HepG2 (cell line): ENCODE data around the gene TMEM63C. TPM values are rescaled to one million over a fixed set of nuclear protein-coding genes. Genes with fewer than 3 reads are reported as not detected.

Experiments used
- AFF4 ChIP-seq: sonication (generic); formaldehyde crosslinking; IDR thresholded peaks from 2 replicates; pipeline ENCODE4 v1.4.0; 2020; ENCODE audit warnings: missing genetic modification reagents
- AKAP8 ChIP-seq: sonication (generic); formaldehyde crosslinking; IDR thresholded peaks from 2 replicates; pipeline ENCODE4 v1.5.1; 2020; ENCODE audit warnings: mild to moderate bottlenecking, missing genetic modification reagents
- ATM ChIP-seq: fragments of 450-650 bp; IDR thresholded peaks from 2 replicates; pipeline ENCODE4 v1.7.1; 2017; ENCODE audit warnings: mild to moderate bottlenecking, borderline replicate concordance
- DMAP1 ChIP-seq: IDR thresholded peaks from 2 replicates; pipeline ENCODE4 v1.6.1; 2016
- ELF1 ChIP-seq: sonication (generic); formaldehyde crosslinking; IDR thresholded peaks from 2 replicates; pipeline ENCODE4 v1.4.0; 2020; ENCODE audit warnings: missing genetic modification reagents
- EP300 ChIP-seq, 3 experiments: sonication (generic) in 1 of 3; formaldehyde crosslinking in 1 of 3; IDR thresholded peaks; 2 replicates each; pipeline versions ENCODE4 v1.5.1 to v1.6.1; 2011 to 2020; ENCODE audit warnings: low read depth in 2 of 3, low read length in 2 of 3, borderline replicate concordance in 1 of 3, improper control_type of control experiment in 1 of 3, mild to moderate bottlenecking in 1 of 3, missing genetic modification reagents in 1 of 3, moderate library complexity in 1 of 3
- HCFC1 ChIP-seq: fragments of 150-350 bp; IDR thresholded peaks from 2 replicates; pipeline ENCODE4 v1.6.1; 2014; ENCODE audit warnings: low read depth, low read length
- HDAC6 ChIP-seq: fragments of 200-600 bp; sonication (generic); IDR thresholded peaks from 2 replicates; pipeline ENCODE4 v1.7.0; 2017; ENCODE audit warnings: mild to moderate bottlenecking, antibody characterized with exemption, low read length, low read depth
- IRX3 ChIP-seq: sonication (generic); formaldehyde crosslinking; IDR thresholded peaks from 2 replicates; pipeline ENCODE4 v1.8.1; 2023; ENCODE audit warnings: mild to moderate bottlenecking, low read depth, missing genetic modification reagents, borderline replicate concordance
- KMT2B ChIP-seq: IDR thresholded peaks from 2 replicates; pipeline ENCODE4 v1.6.1; 2016; ENCODE audit warnings: missing genetic modification reagents, missing compliant biosample characterization
- PRMT3 ChIP-seq: sonication (generic); formaldehyde crosslinking; IDR thresholded peaks from 2 replicates; pipeline ENCODE4 v1.8.1; 2022; ENCODE audit warnings: low read depth, mild to moderate bottlenecking, moderate library complexity, missing genetic modification reagents, borderline replicate concordance
- SAP130 ChIP-seq: IDR thresholded peaks from 2 replicates; pipeline ENCODE4 v1.6.1; 2016; ENCODE audit warnings: low read depth
- SP140L ChIP-seq: sonication (generic); formaldehyde crosslinking; IDR thresholded peaks from 2 replicates; pipeline ENCODE4 v1.4.0; 2020; ENCODE audit warnings: missing genetic modification reagents, borderline replicate concordance
- TAF1 ChIP-seq: sonication (generic); formaldehyde crosslinking; IDR thresholded peaks from 2 replicates; pipeline ENCODE4 v1.4.0; 2020; ENCODE audit warnings: missing genetic modification reagents
- ZFX ChIP-seq: sonication (generic); formaldehyde crosslinking; IDR thresholded peaks from 2 replicates; pipeline ENCODE4 v1.4.0; 2020; ENCODE audit warnings: mild to moderate bottlenecking, low read depth, missing genetic modification reagents, moderate library complexity
- ZMYM3 ChIP-seq: sonication (generic); formaldehyde crosslinking; IDR thresholded peaks from 2 replicates; pipeline ENCODE4 v1.5.1; 2020; ENCODE audit warnings: mild to moderate bottlenecking, missing genetic modification reagents
- ZNF281 ChIP-seq: sonication (generic); formaldehyde crosslinking; IDR thresholded peaks from 2 replicates; pipeline ENCODE4 v1.4.0; 2020; ENCODE audit warnings: missing genetic modification reagents, borderline replicate concordance
- ZNF337 ChIP-seq: sonication (generic); formaldehyde crosslinking; IDR thresholded peaks from 2 replicates; pipeline ENCODE4 v1.5.1; 2020; ENCODE audit warnings: missing genetic modification reagents, low read depth, mild to moderate bottlenecking, borderline replicate concordance
- ZNF354B ChIP-seq: sonication (generic); formaldehyde crosslinking; IDR thresholded peaks from 2 replicates; pipeline ENCODE4 v1.8.0; 2022; ENCODE audit warnings: mild to moderate bottlenecking, missing genetic modification reagents
- ZNF546 ChIP-seq: sonication (generic); formaldehyde crosslinking; conservative IDR thresholded peaks from 2 replicates; pipeline ENCODE4 v1.8.1; 2023; ENCODE audit warnings: mild to moderate bottlenecking, missing genetic modification reagents
- ZNF552 ChIP-seq: sonication (generic); formaldehyde crosslinking; IDR thresholded peaks from 2 replicates; pipeline ENCODE4 v1.9.0; 2022; ENCODE audit warnings: missing genetic modification reagents, mild to moderate bottlenecking, borderline replicate concordance
- ZNF674 ChIP-seq: sonication (generic); formaldehyde crosslinking; IDR thresholded peaks from 2 replicates; pipeline ENCODE4 v1.5.0; 2020; ENCODE audit warnings: low read depth, mild to moderate bottlenecking, missing genetic modification reagents
- ZNF780A ChIP-seq: sonication (generic); formaldehyde crosslinking; IDR thresholded peaks from 2 replicates; pipeline ENCODE4 v1.8.0; 2022; ENCODE audit warnings: mild to moderate bottlenecking, missing genetic modification reagents, moderate library complexity
- ZNF891 ChIP-seq: sonication (generic); formaldehyde crosslinking; IDR thresholded peaks from 2 replicates; pipeline ENCODE4 v1.5.0; 2020; ENCODE audit warnings: mild to moderate bottlenecking, missing genetic modification reagents
- ZSCAN21 ChIP-seq: sonication (generic); formaldehyde crosslinking; IDR thresholded peaks from 2 replicates; pipeline ENCODE4 v1.8.0; 2022; ENCODE audit warnings: mild to moderate bottlenecking, missing genetic modification reagents, moderate library complexity, borderline replicate concordance
- ZSCAN30 ChIP-seq: sonication (generic); formaldehyde crosslinking; IDR thresholded peaks from 2 replicates; pipeline ENCODE4 v1.5.0; 2020; ENCODE audit warnings: mild to moderate bottlenecking, missing genetic modification reagents
- polyA plus RNA-seq, 8 experiments: library from polyadenylated mRNA; depleted of rRNA in 3 of 8; stranded (reverse) in 7 of 8; unstranded in 1 of 8; fragments of >200 nt; fragmentation: Illumina TruSeq in 4 of 8; extraction: Trizol in 4 of 8; gene quantifications; 2 replicates each; pipeline versions ENCODE4 v1.2.1 to v1.2.3, GENCODE V29; 2011 to 2016; ENCODE audit warnings: low read depth in 4 of 8, missing spikeins in 1 of 8, mixed read lengths in 1 of 8; ENCODE audit not compliant: insufficient read depth in 1 of 8
- total RNA-seq, 5 experiments: library from RNA; depleted of rRNA; stranded (reverse); fragments of >200 nt; fragmentation: Illumina TruSeq; extraction: Trizol; gene quantifications; 2 replicates each; pipeline ENCODE4 v1.2.3, GENCODE V29; 2016; ENCODE audit warnings: low read depth in 1 of 5

Gene TMEM63C
- total and polyA plus RNA-seq, 2 of the 13 experiments (the other 11 are each of a cell fraction or from before 2014, with no cell fraction given), result 0.17 to 0.27 TPM

GRCh38 chr14:77133720-77134338, 47.8 kb upstream of the TMEM63C start (continued):
- TF ChIP-seq ZNF552 (CRISPR knock-in tag), result no peak
- TF ChIP-seq EP300 (IDR thresholded peaks at IDR 0.05; ENCODE audit: low read depth in 2 of 2, low read length in 2 of 2), result no peak
- TF ChIP-seq EP300 (CRISPR knock-in tag; IDR thresholded peaks at IDR 0.05; ENCODE audit: borderline replicate concordance), result peak; percentile 34; the same call in 1 of the 2 replicates
- no peak for TF ChIP-seq SP140L (CRISPR knock-in tag)
- no peak for TF ChIP-seq AFF4 (CRISPR knock-in tag)
- TF ChIP-seq HCFC1, result no peak
- no peak for TF ChIP-seq PRMT3 (CRISPR knock-in tag)
- TF ChIP-seq ZNF354B (CRISPR knock-in tag), result no peak
- TF ChIP-seq ZNF891 (CRISPR knock-in tag), result no peak
- TF ChIP-seq HDAC6, result no peak
- TF ChIP-seq ZNF281, result peak; percentile 51
- TF ChIP-seq ZNF780A (CRISPR knock-in tag), result no peak
- TF ChIP-seq ZNF674 (CRISPR knock-in tag), result no peak
- TF ChIP-seq ELF1 (CRISPR knock-in tag), result no peak
- peak; percentile 58 for TF ChIP-seq KMT2B (CRISPR knock-in tag)
- TF ChIP-seq ATM, result no peak
- TF ChIP-seq ZSCAN21 (CRISPR knock-in tag), result no peak; the same call in 1 of the 2 replicates
- TF ChIP-seq ZNF337 (CRISPR knock-in tag), result no peak
- no peak for TF ChIP-seq AKAP8 (CRISPR knock-in tag)
- no peak for TF ChIP-seq ZFX (CRISPR knock-in tag)
- no peak for TF ChIP-seq ZSCAN30 (CRISPR knock-in tag)
- no peak for TF ChIP-seq IRX3
- TF ChIP-seq SAP130 (CRISPR knock-in tag), result peak; percentile 71
- no peak for TF ChIP-seq DMAP1 (CRISPR knock-in tag)
- TF ChIP-seq ZMYM3 (CRISPR knock-in tag), result no peak
- no peak for TF ChIP-seq ZNF546 (CRISPR knock-in tag)
- TF ChIP-seq TAF1 (CRISPR knock-in tag), result no peak
